Stimulated activated CD8-positive, alpha-beta memory T cell treated with anti-CD3 and anti-CD28 coated beads, Interleukin-15, amount 100 ng/mL, for 1 hour (primary cell): ENCODE data around the gene GAMT.
A peak's percentile ranks its signal among the peaks of the same experiment; 100 is the strongest.
"Not testable (repeated sequence)": the region's sequence is repeated elsewhere in the genome, so short reads cannot be mapped to it uniquely, and the experiment has no call there.

ENCODE experiments used
- DNase-seq: peaks from one replicate; pipeline ENCODE4 v3.0.0-alpha.2; 2020; ENCODE audit warnings: low read depth

Gene GAMT

GRCh38 chr19:1401138-1401888 is at the start of gene GAMT:
Gene GAMT, minus strand, starts transcription at chr19:1401542. Its CDS starts 66 bp downstream, at chr19:1401476.
- DNase-seq, result no peak

GRCh38 chr19:1449467-1450442 is 48.4 kb upstream of the GAMT start, which contains the start of gene APC2:
Gene APC2, plus strand, starts transcription at chr19:1450121. Its CDS starts 2,881 bp downstream, at chr19:1453002.
- no peak for DNase-seq

DNA sequence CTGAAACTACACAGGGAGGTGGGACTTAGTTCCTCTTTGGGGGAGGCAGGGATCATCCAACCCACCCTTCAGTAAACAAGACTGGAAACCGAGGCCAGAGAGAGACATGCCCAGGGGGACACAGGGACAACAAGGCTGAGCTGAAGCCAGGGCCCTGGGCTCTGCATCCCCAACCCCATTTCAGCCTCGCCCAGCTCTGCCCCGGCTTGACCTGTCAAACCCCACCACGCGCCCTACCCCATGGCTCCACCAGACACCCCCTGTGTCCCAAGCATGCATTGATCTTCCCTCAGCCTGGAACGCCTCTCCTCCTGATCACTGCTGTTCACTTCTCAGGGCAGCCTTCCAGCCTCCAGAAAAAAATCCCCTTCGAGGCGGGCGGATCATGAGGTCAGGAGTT is 46.6 kb upstream of the GAMT start:
- DNase-seq, result no peak

DNA sequence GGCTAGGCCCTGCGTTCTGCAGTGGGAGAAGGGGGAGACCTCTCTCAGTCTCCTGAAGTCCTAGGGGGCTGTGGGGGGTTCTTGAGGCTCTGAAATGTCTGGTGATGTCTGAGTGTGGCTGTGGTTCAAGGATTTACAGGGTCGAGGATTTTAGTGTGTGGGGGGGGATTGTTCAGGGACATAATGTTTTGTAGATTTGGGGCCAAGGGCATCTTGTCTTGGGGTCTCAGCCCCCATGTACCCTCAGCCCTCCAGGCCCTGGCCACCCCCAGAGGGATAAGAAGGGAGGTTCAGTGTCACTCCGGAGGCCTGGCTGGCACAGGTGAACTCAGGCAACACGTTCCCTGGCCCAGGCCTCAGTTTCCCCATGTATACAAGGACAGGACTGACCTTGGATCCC is 46.2 kb upstream of the GAMT start:
- no peak for DNase-seq

DNA sequence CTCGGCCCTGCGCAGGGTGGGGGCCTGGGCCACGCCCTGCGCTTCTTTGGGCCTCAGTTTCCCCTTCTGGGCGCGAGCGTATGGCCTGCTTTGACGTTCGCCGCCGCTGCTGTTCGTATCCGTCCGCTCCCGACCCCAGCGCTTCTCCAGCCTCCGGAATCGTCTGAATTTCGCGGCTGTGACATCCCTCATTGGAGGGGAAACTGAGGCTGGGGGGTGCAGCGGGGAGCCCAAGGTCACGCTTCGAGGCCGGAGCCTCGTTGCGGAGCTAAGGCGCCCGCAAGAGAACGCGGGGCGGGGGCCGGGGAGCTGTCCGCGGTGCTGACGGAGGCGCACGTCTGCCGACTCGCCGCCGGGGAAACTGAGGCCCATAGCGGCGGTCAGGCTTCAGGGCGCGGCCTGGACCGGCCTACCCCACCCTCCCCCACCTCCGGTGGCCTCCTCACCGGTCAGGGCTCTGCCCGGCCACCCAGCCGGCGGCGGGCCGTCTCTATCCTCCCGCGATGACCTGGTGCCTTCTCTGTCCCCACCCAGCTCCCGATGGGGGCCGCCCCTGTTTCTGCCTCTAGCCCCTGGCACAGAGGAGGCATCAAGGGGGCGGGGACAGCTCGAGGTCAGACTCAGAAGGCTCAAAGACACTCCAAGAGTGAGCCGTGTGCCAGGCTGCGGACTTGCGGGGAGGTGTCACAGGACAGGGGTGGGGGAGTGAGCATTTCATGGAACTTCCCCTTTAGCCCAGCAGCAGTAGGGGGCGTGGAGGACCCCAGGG is 45.6 kb upstream of the GAMT start:
- DNase-seq, result no peak

GRCh38 chr19:1445932-1446712 is 44.8 kb upstream of the GAMT start:
- no peak for DNase-seq

- peak; percentile 52 for DNase-seq
Observed at GRCh38 chr19:1445185-1445931, 44.0 kb upstream of the GAMT start.

GRCh38 chr19:1441677-1442438 is 40.5 kb upstream of the GAMT start:
- DNase-seq, result no peak

DNA sequence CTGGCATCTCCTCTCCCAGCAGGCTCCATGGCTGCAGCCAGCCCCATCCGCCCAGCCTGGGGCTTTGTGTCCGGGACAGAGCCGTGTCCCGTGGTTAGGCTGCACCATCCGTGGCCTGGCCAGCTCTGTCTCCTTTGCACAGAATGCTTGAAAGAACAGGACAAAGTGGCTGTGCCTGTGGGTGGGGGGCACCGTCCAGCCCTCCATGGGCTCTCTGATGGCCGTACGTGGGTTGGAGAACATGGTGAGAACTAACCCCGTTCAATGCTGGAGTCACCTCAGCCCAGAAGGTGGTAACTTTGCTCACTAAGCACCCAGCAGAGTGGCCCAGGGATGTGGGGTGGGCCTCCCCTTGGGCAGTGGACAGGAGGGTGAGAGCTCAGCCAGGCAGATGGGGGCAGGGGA is 39.7 kb upstream of the GAMT start:
- no peak for DNase-seq

DNA sequence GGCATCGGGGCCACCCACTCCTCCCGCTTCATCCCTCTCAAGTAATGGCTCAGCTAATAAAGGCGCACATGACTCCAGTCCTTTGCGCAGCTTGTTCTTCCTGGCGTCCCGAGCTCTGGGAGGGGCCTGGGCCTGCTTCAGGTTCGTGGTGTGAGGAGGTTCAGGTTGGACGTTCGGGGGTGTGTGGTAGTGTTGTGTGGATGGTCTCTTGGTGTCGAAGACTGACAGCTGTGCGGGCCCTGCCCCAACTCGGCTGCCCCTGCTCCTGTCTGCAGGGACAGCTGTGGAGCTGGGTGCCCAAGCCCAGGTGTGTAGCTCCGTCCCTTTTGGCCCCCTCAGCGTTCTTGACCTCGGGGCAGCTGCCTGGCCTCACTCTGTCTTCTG is 39.1 kb upstream of the GAMT start:
- DNase-seq, result no peak

DNA sequence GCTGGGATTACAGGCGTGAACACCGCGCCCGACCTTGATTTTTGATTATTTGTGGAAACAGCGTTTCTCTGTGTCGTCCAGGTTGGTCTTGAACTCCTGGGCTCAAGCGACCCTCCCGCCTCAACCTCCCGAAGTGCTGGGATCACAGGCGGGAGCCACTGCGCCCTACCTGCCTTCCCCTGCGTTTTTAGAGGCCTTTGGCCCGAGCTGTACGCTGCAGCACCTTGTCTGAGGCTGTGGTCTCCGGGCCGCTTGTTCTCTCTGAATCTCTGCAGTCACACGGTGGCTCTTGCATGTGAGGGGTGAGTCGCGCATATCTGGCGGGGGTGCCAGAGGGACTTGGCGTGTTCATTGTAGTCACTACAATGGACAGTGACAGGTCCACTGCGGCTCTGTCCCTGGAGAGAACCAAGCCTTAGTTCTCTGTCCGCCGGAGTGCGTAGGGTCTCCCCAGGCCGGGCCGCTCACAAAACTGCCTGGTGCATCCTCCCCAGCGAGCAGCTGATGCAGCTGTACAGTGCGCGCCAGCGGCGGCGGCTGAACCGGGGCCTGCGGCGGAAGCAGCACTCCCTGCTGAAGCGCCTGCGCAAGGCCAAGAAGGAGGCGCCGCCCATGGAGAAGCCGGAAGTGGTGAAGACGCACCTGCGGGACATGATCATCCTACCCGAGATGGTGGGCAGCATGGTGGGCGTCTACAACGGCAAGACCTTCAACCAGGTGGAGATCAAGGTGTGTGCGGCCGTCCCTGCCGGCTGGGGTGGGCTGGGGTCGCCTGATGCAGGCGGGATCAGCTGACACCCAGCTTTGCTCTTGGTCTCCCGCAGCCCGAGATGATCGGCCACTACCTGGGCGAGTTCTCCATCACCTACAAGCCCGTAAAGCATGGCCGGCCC is 38.4 kb upstream of the GAMT start:
- DNase-seq, result not testable (repeated sequence)

DNA sequence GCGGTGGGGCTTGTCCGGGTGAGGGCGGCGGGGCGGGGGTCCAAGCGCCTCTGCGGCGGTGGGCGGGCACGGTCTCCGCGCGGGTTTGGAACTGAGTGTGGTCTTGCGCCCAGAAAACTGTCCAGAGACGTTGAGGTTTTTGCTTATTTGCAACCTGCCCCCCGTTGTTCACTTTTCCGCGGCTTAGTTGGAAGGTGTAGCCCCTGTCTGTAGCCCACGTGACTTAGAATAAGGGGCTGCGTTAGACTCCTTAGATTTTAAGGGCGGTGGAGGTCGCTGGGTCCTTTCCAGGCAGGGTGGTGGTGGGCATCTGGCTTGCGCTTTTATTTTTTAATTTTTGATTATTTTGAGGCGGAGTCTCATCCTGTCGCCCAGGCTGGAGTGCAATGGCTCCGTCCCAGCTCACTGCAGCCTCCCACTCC is 37.6 kb upstream of the GAMT start:
- no peak for DNase-seq

DNA sequence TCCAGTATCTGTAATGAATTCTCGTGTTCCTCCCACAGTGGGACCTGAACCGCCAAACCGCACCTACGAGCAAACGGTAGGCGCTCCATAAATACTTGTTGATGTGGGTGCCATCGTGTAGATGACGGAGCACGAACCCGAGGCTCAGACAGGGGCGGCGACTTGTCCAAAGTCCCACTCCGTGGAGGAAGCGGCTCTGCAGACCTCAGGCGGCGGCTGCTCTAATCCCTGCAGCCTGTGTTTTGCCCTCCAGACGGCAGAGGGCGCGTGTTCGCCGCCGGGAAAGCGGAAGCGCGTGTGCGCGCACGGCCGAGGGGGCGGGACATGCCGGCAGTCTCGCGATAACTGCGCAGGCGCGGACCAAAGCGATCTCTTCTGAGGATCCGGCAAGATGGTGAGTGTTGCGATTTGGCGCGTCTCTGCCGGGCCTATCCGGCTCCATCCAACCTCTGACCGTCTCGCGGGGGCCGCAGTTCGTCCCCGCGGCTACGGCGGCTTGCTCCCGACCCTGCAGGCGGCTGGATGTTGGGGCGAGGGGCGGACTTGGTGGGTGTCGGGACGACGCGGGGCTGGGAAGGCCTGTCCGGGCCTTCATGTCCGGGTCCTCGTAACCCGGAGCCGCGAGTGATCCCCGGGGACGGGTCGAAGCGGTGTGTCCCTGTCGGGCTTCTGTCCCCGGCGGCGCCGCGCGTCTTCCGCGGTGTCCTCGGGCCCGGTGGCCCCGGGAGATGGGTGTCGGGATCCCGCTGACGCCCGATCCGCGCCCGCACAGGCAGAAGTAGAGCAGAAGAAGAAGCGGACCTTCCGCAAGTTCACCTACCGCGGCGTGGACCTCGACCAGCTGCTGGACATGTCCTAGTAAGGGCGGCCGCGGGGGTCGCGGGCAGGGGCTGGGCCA is 36.9 kb upstream of the GAMT start, which contains the start of gene RPS15:
TSS of gene RPS15 (plus strand) at position 362 of the 898 bp plus-strand sequence. CDS start at position 392, 30 bp downstream.
- DNase-seq, result peak; percentile 90

GRCh38 chr19:1437609-1438008 is 36.3 kb upstream of the GAMT start:
- DNase-seq, result no peak

DNA sequence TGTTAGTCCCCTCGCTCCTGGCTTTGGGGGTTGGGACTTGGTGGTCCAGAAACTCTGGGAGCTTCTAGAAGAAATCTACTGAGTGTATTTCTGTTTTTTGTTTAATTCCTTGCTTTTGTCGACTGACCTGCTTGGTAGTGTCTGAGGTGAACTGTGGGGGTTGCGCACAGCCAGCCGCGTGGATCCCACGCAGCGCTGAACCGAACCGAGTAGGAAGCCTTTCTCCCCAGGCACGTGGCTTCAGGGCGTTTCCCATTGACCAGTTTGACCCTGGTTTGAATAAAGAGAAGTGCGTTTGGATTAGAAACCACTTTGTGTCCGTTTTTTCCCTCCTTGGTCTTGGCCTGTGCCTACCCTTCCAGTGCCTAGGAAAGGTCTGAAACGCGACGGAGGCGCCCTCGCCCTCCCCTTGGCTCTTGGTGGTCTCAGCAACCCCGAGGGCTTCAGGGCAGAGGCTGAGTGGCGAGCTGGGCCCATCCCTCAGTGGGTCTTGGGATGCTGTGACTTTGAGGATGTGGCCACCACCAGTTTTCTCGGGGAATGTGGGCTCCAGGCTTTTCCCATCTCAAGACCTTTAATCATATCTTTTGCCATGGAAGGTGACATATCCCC is 34.1 kb upstream of the GAMT start:
- DNase-seq, result no peak

- no peak for DNase-seq
Observed at GRCh38 chr19:1434577-1435060, 33.3 kb upstream of the GAMT start.

GRCh38 chr19:1434040-1434366 is 32.7 kb upstream of the GAMT start:
- no peak for DNase-seq
